OCI-LY7 (cell line): ENCODE measurements around the gene F11. TPM values are rescaled to one million over a fixed set of nuclear protein-coding genes. Genes with fewer than 3 reads are reported as not detected.
A peak's percentile ranks its signal among the peaks of the same experiment; 100 is the strongest.

Experiments used
- Bru-seq: library from RNA; stranded (reverse); fragments of 400-500 nt; gene quantifications from one replicate; lab custom pipeline; 2021; lab: Mats Ljungman, UMichigan
- BruChase-seq, 2 experiments: library from RNA; stranded (reverse); fragments of 400-500 nt; gene quantifications; one replicate each; lab custom pipeline; 2021; lab: Mats Ljungman, UMichigan
- BruUV-seq: library from RNA; stranded (reverse); fragments of 400-500 nt; replicated peaks from 2 replicates; lab custom pipeline; 2021; lab: Mats Ljungman, UMichigan
- CTCF ChIA-PET: fragments of 300-600 bp; sonication (Branson Sonifier 250); formaldehyde crosslinking; loops from one replicate; lab custom pipeline; 2022; ENCODE audit warnings: antibody characterized with exemption; ENCODE audit not compliant: unreplicated experiment; lab: Charles Lee
- POLR2A ChIA-PET: fragments of 300-600 bp; sonication (Branson Sonifier 250); formaldehyde crosslinking; loops from one replicate; lab custom pipeline; 2022; ENCODE audit warnings: antibody characterized with exemption; lab: Charles Lee
- DNase-seq: peaks from one replicate; pipeline ENCODE4 v3.0.0-alpha.2; 2015; ENCODE audit warnings: low spot score
- H2AFZ ChIP-seq: fragments of 200-600 bp; sonication (generic), shearing (Covaris generic); 2 replicates; pipeline ENCODE4 v1.6.1; 2014; ENCODE audit warnings: mild to moderate bottlenecking, antibody characterized with exemption, low read length, moderate library complexity
- H3K27ac ChIP-seq: fragments of 200-600 bp; sonication (generic); 2 replicates; pipeline ENCODE4 v1.5.1; 2014; ENCODE audit warnings: mixed run types, low read depth, mild to moderate bottlenecking, moderate library complexity, low read length, inconsistent platforms; ENCODE audit not compliant: poor library complexity, severe bottlenecking
- H3K36me3 ChIP-seq: fragments of 200-600 bp; sonication (generic); 2 replicates; pipeline ENCODE4 v1.6.1; 2014; ENCODE audit warnings: mild to moderate bottlenecking, antibody characterized with exemption, low read length, moderate library complexity, mixed read lengths; ENCODE audit not compliant: insufficient read depth
- H3K4me1 ChIP-seq: fragments of 200-600 bp; sonication (generic); 2 replicates; pipeline ENCODE4 v1.5.1; 2014; ENCODE audit warnings: mild to moderate bottlenecking, low read length; ENCODE audit not compliant: insufficient read depth, poor library complexity, severe bottlenecking
- H3K4me2 ChIP-seq: fragments of 200-600 bp; sonication (generic); 2 replicates; pipeline ENCODE4 v1.6.1; 2014; ENCODE audit warnings: mild to moderate bottlenecking, low read length
- H3K4me3 ChIP-seq: fragments of 200-600 bp; sonication (generic); 2 replicates; pipeline ENCODE4 v1.5.1; 2014; ENCODE audit warnings: mild to moderate bottlenecking, low read depth, low read length; ENCODE audit not compliant: poor library complexity, severe bottlenecking
- H3K79me2 ChIP-seq: fragments of 200-600 bp; sonication (generic); 2 replicates; pipeline ENCODE4 v1.6.1; 2016; ENCODE audit warnings: low read depth, mild to moderate bottlenecking, low read length, moderate library complexity, mixed read lengths; ENCODE audit not compliant: insufficient read depth
- H3K9me2 ChIP-seq: fragments of 200-600 bp; sonication (generic); 2 replicates; pipeline ENCODE4 v1.6.1; 2016; ENCODE audit warnings: mild to moderate bottlenecking, low read length, mixed read lengths; ENCODE audit not compliant: insufficient read depth
- H3K9me3 ChIP-seq: fragments of 200-600 bp; sonication (generic); 2 replicates; pipeline ENCODE4 v1.6.1; 2014; ENCODE audit warnings: mild to moderate bottlenecking, mixed run types, low read length, mixed read lengths
- H4K20me1 ChIP-seq: fragments of 200-600 bp; sonication (generic); 2 replicates; pipeline ENCODE4 v1.6.1; 2014; ENCODE audit warnings: mild to moderate bottlenecking, antibody characterized with exemption, low read length, moderate library complexity, mixed read lengths; ENCODE audit not compliant: insufficient read depth
- CTCF ChIP-seq: fragments of 200-600 bp; sonication (generic); conservative IDR thresholded peaks from 2 replicates; pipeline ENCODE4 v1.5.1; 2014; ENCODE audit warnings: mild to moderate bottlenecking, antibody characterized with exemption, low read length, moderate library complexity, mixed read lengths
- EZH2phosphoT487 ChIP-seq: fragments of 200-600 bp; sonication (generic); IDR thresholded peaks from 2 replicates; pipeline ENCODE4 v1.6.1; 2018; ENCODE audit warnings: low read depth, borderline replicate concordance, mild to moderate bottlenecking, mixed run types, antibody characterized with exemption, low read length, moderate library complexity, mixed read lengths
- intact Hi-C: fragments of 100-400 bp; cut with micrococcal nuclease; formaldehyde crosslinking; loops from one replicate; pipeline ENCODE4 v1.10.0; 2022; ENCODE audit not compliant: unreplicated experiment
- long read RNA-seq: library from polyadenylated mRNA; stranded (forward); transcript quantifications from one replicate; pipeline ENCODE4 v2.0.0, GENCODE V29; 2022
- total RNA-seq, 2 experiments: library from RNA; depleted of rRNA in 1 of 2; stranded (reverse); fragments of >200 nt in 1 of 2; shearing (Covaris generic) in 1 of 2; gene quantifications; 2 replicates each; pipeline ENCODE4 v1.2.3, GENCODE V29; 2014 to 2022

Gene F11
- not detected in 2 replicates for total RNA-seq (2014; rRNA removed; shearing (Covaris generic))
- total RNA-seq (2022), result not detected in 2 replicates
- Bru-seq, nascent RNA, result percentile 6 among the genes with signal in this experiment
- percentile 3 among the genes with signal in this experiment for BruChase-seq, experiment 1, labeled RNA remaining after a 6-hour chase
- not detected for BruChase-seq, experiment 2, labeled RNA remaining after a 2-hour chase
- long read RNA-seq, result 0 reads

GRCh38 chr4:186265683-186266652 is at the start of gene F11:
Gene F11, plus strand, starts transcription at chr4:186266189. Its CDS starts 948 bp downstream, at chr4:186267137.
- H3K4me2 ChIP-seq, result no peak within 1 kb of the TSS
- peaks cover 8% of the 10 kb centered on the region for H3K4me1 ChIP-seq
- no peaks in the 10 kb centered on the region for H3K36me3 ChIP-seq
- BruUV-seq, result no TSS peak
- TF ChIP-seq CTCF (no peak), EZH2phosphoT487 (no peak)
- H3K4me3 ChIP-seq, result no peak within 1 kb of the TSS
- no peaks in the 10 kb centered on the region for H3K79me2 ChIP-seq
- H4K20me1 ChIP-seq, result no peaks in the 10 kb centered on the region
- H3K27ac ChIP-seq, result no peak within 1 kb of the TSS
- intact Hi-C loops, result no loop called here
- POLR2A ChIA-PET, result interaction anchor here (0.7 kb wide), 1 partner anchor 10 kb away, joined by 5 read pairs; no protein-coding TSS in a partner anchor
- H3K9me3 ChIP-seq, result no peaks in the 10 kb centered on the region
- CTCF ChIA-PET, result no interaction called here
- H2AFZ ChIP-seq, result peak within 1 kb of the TSS; percentile 21; the same call in 1 of the 2 replicates
- no peak for DNase-seq
- no peaks in the 10 kb centered on the region for H3K9me2 ChIP-seq

GRCh38 chr4:186216465-186217024 is 49.4 kb upstream of the F11 start:
- Histone ChIP-seq H4K20me1 (no peaks in the 10 kb centered on the region), H3K79me2 (no peaks in the 10 kb centered on the region), H3K9me3 (no peaks in the 10 kb centered on the region), H3K4me2 (no peak overlapping the region), H3K36me3 (no peaks in the 10 kb centered on the region), H3K4me3 (no peak overlapping the region), H3K27ac (no peak overlapping the region), H2AFZ (no peak overlapping the region), H3K4me1 (no peaks in the 10 kb centered on the region), H3K9me2 (no peaks in the 10 kb centered on the region)
- intact Hi-C loops, result no loop called here
- ChIA-PET CTCF (no interaction called here), POLR2A (no interaction called here)
- TF ChIP-seq CTCF (no peak), EZH2phosphoT487 (no peak)
- no TSS peak for BruUV-seq
- no peak for DNase-seq
